Panc1 (cell line): ENCODE measurements around the gene CIPC. TPM values are rescaled to one million over a fixed set of nuclear protein-coding genes. Genes with fewer than 3 reads are reported as not detected.

Experiments used
- ATAC-seq: fragments of 200-7000 bp; cut with Tn5 transposase; 2 replicates; pipeline ENCODE4 v1.9.1; 2020; ENCODE audit warnings: mild to moderate bottlenecking, moderate library complexity
- BruUV-seq: library from RNA; stranded (reverse); fragments of 400-500 nt; replicated peaks from 2 replicates; lab custom pipeline; 2021; lab: Mats Ljungman, UMichigan
- CTCF ChIA-PET: fragments of 300-600 bp; sonication (Branson Sonifier 250); formaldehyde crosslinking; loops from one replicate; lab custom pipeline; 2022; ENCODE audit warnings: antibody characterized with exemption; lab: Charles Lee
- POLR2A ChIA-PET: fragments of 300-600 bp; sonication (Branson Sonifier 250); formaldehyde crosslinking; loops from one replicate; lab custom pipeline; 2022; ENCODE audit warnings: antibody characterized with exemption; lab: Charles Lee
- DNase-seq: peaks from one replicate; pipeline ENCODE4 v3.0.0-alpha.2; 2010; ENCODE audit warnings: low read depth, low spot score
- H3K27ac ChIP-seq: 2 replicates; pipeline ENCODE4 v1.5.1; 2011; ENCODE audit warnings: mild to moderate bottlenecking, low read length, inconsistent platforms
- H3K27me3 ChIP-seq: fragments of 200-500 bp; sonication (Bioruptor generic); 2 replicates; pipeline ENCODE4 v1.6.0; 2014; ENCODE audit warnings: low read length, inconsistent platforms; ENCODE audit not compliant: control insufficient read depth, insufficient read depth
- H3K36me3 ChIP-seq: fragments of 200-500 bp; sonication (Bioruptor generic); 2 replicates; pipeline ENCODE4 v1.5.1; 2014; ENCODE audit warnings: inconsistent platforms, mild to moderate bottlenecking, low read length, moderate library complexity; ENCODE audit not compliant: control insufficient read depth, insufficient read depth
- H3K4me1 ChIP-seq: 2 replicates; pipeline ENCODE4 v1.5.1; 2011; ENCODE audit warnings: inconsistent platforms, mild to moderate bottlenecking, low read length, moderate library complexity; ENCODE audit not compliant: control insufficient read depth, insufficient read depth
- H3K4me3 ChIP-seq, 2 experiments: 2 replicates each; pipeline ENCODE4 v1.5.1; 2011 to 2012; ENCODE audit warnings: low read depth in 2 of 2, low read length in 2 of 2, mild to moderate bottlenecking in 2 of 2, inconsistent platforms in 1 of 2, moderate library complexity in 1 of 2
- H3K9me3 ChIP-seq: fragments of 200-500 bp; sonication (Bioruptor generic); 2 replicates; pipeline ENCODE4 v1.5.1; 2014; ENCODE audit warnings: low read depth, mild to moderate bottlenecking, inconsistent platforms, low read length, moderate library complexity; ENCODE audit not compliant: control insufficient read depth, insufficient read depth
- POLR2AphosphoS5 ChIP-seq: IDR thresholded peaks from 2 replicates; pipeline ENCODE4 v1.6.1; 2012; ENCODE audit warnings: mild to moderate bottlenecking, low read depth, low read length, moderate library complexity
- REST ChIP-seq, 2 experiments: IDR thresholded peaks; 2 replicates each; pipeline ENCODE4 v1.6.1; 2011 to 2012; ENCODE audit warnings: low read depth in 2 of 2, control low read depth in 1 of 2, low read length in 1 of 2, mild to moderate bottlenecking in 1 of 2, moderate library complexity in 1 of 2; ENCODE audit not compliant: insufficient read depth in 1 of 2
- SIN3A ChIP-seq: IDR thresholded peaks from 2 replicates; pipeline ENCODE4 v1.6.1; 2012; ENCODE audit warnings: low read depth, mild to moderate bottlenecking, low read length, moderate library complexity, borderline replicate concordance; ENCODE audit not compliant: insufficient read depth
- TCF7L2 ChIP-seq: IDR thresholded peaks from 2 replicates; pipeline ENCODE4 v1.6.1; 2011; ENCODE audit warnings: mild to moderate bottlenecking, low read depth, low read length, inconsistent platforms
- in situ Hi-C: cut with HindIII; loops from 2 replicates; pipeline ENCODE4 v1.10.0; 2016; ENCODE audit warnings: low sequenced_read_pairs, low pct_unique_long_range_greater_than_20kb
- intact Hi-C: fragments of 100-400 bp; cut with micrococcal nuclease; formaldehyde crosslinking; loops from one replicate; pipeline ENCODE4 v1.10.0; 2022; ENCODE audit not compliant: unreplicated experiment
- total RNA-seq: library from RNA; stranded (reverse); gene quantifications from one replicate; pipeline ENCODE4 v1.2.1, GENCODE V29; 2021; ENCODE audit not compliant: unreplicated experiment
- TF ChIP-seq, protein P1 (sequence below): fragments of 450-650 bp; IDR thresholded peaks from 2 replicates; pipeline ENCODE4 v1.5.1; 2017; ENCODE audit warnings: mild to moderate bottlenecking

The CIPC gene
- total RNA-seq, 1 experiment from 2014 or later = 20.3 TPM

DNA sequence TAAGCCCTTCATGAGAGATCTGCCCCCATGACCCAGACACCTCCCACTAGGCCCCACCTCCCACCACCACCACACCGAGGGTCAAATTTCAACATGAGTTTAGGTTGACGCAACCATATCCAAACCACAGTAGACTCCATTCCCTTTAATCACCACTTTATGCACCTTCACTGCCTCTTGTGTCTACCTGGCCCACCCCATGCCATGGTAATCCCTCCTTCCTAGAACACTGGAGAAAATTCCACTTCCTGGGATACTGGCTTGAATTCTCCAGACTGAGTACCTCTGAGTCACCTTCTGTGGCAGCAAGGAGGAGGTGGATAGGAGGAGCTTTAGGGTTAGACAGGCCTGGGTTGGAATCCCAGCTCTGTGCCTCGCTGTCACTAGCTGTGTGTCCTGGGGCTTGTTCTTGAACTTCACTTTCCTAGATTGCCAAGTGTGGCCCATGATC is 26.1 kb upstream of the CIPC start:
- no peak overlapping the region for H3K4me3 ChIP-seq
- POLR2A ChIA-PET = no interaction called here
- intact Hi-C loops = loop anchor here (2.0 kb wide), 1 partner anchor 159 kb away; no protein-coding TSS in a partner anchor

DNA sequence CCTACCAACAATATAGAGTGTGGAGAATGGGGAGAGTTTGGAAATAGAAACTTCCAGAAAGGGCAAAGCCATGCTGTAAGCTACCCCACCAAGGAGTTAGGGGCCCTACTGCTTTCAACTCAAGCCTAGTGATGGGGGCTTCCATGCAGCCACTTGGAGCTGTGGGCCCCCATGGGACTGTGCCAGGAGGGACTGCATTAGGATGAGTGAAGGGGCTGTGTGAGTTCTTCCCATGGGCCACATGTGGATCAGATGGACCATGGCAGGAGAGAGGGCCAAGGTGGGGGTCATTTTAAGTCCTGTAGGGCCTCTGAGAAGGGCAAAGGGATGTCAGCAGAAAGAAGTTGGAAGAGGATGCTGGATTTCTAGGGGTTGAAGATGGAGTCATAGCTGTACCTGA is 23.1 kb upstream of the CIPC start:
- Histone ChIP-seq H3K36me3 (no peaks in the 10 kb centered on the region), H3K4me1 (peaks cover 12% of the 10 kb centered on the region), H3K27me3 (no peaks in the 10 kb centered on the region), H3K27ac (no peak overlapping the region), H3K4me3 (no peak overlapping the region), H3K9me3 (no peaks in the 10 kb centered on the region)
- TF ChIP-seq TCF7L2 = no peak
- ATAC-seq = no peak
- no TSS peak for BruUV-seq
- DNase-seq = no peak
- ChIA-PET CTCF (interaction anchor here (0.7 kb wide), 1 partner anchor 162 kb away, joined by 4 read pairs; no protein-coding TSS in a partner anchor), POLR2A (interaction anchor here (0.6 kb wide), 1 partner anchor 208 kb away, joined by 3 read pairs; no protein-coding TSS in a partner anchor)
- in situ Hi-C loops = no loop called here
- intact Hi-C loops = no loop called here

More for the DNA sequence above, 26.1 kb upstream of the CIPC start:
- CTCF ChIA-PET = interaction anchor here (2.4 kb wide), 1 partner anchor 199 kb away, joined by 11 read pairs; no protein-coding TSS in a partner anchor
- Histone ChIP-seq H3K9me3 (no peaks in the 10 kb centered on the region), H3K4me1 (peaks cover 37% of the 10 kb centered on the region), H3K27me3 (no peaks in the 10 kb centered on the region), H3K27ac (peak overlapping the region; percentile 57; the same call in 1 of the 2 replicates), H3K36me3 (no peaks in the 10 kb centered on the region)
- BruUV-seq = no TSS peak
- in situ Hi-C loops = no loop called here
- ATAC-seq (no peak), DNase-seq (no peak)
- no peak for TF ChIP-seq POLR2AphosphoS5
- no peak for TF ChIP-seq TCF7L2
- TF ChIP-seq, protein P1, sequence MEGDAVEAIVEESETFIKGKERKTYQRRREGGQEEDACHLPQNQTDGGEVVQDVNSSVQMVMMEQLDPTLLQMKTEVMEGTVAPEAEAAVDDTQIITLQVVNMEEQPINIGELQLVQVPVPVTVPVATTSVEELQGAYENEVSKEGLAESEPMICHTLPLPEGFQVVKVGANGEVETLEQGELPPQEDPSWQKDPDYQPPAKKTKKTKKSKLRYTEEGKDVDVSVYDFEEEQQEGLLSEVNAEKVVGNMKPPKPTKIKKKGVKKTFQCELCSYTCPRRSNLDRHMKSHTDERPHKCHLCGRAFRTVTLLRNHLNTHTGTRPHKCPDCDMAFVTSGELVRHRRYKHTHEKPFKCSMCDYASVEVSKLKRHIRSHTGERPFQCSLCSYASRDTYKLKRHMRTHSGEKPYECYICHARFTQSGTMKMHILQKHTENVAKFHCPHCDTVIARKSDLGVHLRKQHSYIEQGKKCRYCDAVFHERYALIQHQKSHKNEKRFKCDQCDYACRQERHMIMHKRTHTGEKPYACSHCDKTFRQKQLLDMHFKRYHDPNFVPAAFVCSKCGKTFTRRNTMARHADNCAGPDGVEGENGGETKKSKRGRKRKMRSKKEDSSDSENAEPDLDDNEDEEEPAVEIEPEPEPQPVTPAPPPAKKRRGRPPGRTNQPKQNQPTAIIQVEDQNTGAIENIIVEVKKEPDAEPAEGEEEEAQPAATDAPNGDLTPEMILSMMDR = no peak
- no peak for TF ChIP-seq SIN3A
- no peak for TF ChIP-seq REST (IDR thresholded peaks at IDR 0.05; ENCODE audit: insufficient read depth in 1 of 2, low read depth in 2 of 2, low read length in 1 of 2)

DNA sequence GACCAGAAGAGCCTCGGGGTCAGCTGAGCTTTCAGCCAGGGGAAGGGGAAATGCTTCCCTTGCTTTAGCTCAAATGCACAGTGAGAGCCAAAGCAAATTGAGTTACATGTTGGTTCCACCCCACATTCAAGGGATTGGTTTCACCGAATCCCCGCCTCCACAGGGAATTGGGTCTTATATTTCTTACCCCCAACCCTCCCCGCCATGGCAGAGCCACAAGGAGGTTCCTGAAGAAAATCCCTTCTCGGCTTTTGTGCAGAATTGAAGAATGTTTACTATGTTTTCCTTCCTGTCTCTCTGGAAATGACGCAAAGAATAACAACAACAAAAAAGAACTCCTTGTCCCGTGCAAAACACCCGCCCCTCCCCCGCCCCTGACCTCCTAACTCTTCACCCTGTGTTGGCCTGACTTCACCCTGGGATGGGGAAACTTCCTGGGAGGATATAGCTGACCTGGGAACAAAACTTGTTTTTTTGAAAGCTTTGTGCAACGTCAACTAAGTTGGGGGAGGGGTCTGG is 21.9 kb upstream of the CIPC start:
- no peak for ATAC-seq
- no peak overlapping the region for H3K27ac ChIP-seq
- BruUV-seq = no TSS peak
- H3K27me3 ChIP-seq = no peaks in the 10 kb centered on the region
- ChIA-PET CTCF (interaction anchor here (0.6 kb wide), 2 partner anchors 37 to 177 kb away, joined by 3 to 9 read pairs; no protein-coding TSS in a partner anchor), POLR2A (interaction anchor here (0.7 kb wide), 1 partner anchor 12 kb away, joined by 3 read pairs; no protein-coding TSS in a partner anchor)
- no peak for DNase-seq
- no peak for TF ChIP-seq POLR2AphosphoS5
- intact Hi-C loops = no loop called here
- peaks cover 6% of the 10 kb centered on the region; the same call in 1 of the 2 replicates for H3K4me1 ChIP-seq
- in situ Hi-C loops = no loop called here
- H3K4me3 ChIP-seq = 0 out of 4 replicates have a peak overlapping the region, but pooled peaks of 1 of the 2 experiments have one; percentile 8
- no peaks in the 10 kb centered on the region for H3K36me3 ChIP-seq
- H3K9me3 ChIP-seq = no peaks in the 10 kb centered on the region
